NCI-H187 treated with DMSO at 0.1 percent for 48 hours (cell line): ENCODE measurements around the gene ABHD4.
"Not testable (repeated sequence)": the region's sequence is repeated elsewhere in the genome, so short reads cannot be mapped to it uniquely, and the experiment has no call there.

Experiments used
- DNase-seq: peaks from one replicate; lab custom pipeline; 2025; lab: John Stamatoyannopoulos, UW

The ABHD4 gene, protein sequence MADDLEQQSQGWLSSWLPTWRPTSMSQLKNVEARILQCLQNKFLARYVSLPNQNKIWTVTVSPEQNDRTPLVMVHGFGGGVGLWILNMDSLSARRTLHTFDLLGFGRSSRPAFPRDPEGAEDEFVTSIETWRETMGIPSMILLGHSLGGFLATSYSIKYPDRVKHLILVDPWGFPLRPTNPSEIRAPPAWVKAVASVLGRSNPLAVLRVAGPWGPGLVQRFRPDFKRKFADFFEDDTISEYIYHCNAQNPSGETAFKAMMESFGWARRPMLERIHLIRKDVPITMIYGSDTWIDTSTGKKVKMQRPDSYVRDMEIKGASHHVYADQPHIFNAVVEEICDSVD

DNA sequence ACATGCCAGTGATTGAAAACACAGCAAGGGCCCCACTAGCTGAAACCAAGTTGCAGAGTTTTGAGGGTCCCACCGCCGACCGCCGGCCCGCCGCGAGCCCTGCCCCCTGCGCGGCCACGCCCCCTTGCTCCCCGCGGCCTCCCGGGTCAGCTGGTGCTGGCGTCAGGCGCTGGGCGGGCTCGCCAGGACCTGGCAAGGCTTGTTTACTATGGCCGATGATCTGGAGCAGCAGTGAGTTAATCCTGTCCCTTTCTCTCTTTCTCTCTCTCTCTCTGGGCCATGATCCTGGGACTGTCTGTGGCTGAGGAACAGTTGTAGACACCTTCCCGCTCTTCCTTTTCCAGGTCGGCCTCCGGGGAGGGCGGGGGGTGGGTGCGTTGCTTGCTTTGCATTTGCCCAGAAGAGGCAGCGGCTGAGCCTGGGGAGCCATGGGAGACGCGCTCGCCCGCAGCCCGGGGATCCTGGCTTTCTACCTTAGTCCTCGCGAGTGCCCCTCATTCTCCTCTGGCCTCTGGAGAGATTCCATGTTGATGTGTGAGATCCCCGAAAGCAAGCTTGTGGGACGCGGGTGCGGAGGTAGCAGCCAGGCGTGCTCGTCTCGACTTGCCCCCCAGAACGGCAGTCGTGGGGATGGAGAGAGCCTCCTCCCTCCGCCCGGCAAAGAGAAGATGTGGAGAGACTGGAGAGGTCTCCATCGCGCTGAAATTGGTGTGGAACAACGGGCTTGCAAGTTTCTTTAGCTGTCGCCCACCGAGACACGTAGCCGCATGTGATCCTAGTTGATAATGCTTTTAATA is at the start of gene ABHD4:
TSS of gene ABHD4 (plus strand) at position 202 of the 797 bp plus-strand sequence. CDS start at position 209, 7 bp downstream.
- no peak for DNase-seq

DNA sequence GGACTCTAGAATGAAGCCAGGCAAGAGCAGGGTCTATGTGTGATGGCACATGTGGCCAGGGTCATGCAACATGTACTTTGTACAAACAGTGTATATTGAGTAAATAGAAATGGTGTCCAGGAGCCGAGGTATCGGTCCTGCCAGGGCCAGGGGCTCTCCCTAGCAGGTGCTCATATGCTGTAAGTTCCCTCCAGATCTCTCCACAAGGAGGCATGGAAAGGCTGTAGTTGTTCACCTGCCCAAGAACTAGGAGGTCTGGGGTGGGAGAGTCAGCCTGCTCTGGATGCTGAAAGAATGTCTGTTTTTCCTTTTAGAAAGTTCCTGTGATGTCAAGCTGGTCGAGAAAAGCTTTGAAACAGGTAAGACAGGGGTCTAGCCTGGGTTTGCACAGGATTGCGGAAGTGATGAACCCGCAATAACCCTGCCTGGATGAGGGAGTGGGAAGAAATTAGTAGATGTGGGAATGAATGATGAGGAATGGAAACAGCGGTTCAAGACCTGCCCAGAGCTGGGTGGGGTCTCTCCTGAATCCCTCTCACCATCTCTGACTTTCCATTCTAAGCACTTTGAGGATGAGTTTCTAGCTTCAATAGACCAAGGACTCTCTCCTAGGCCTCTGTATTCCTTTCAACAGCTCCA is 48.7 kb upstream of the ABHD4 start:
- DNase-seq, result no peak

- DNase-seq, result no peak
Measured at GRCh38 chr14:22549981-22550673, 48.0 kb upstream of the ABHD4 start.

- no peak for DNase-seq
Measured at GRCh38 chr14:22551605-22551997, 46.5 kb upstream of the ABHD4 start.

DNA sequence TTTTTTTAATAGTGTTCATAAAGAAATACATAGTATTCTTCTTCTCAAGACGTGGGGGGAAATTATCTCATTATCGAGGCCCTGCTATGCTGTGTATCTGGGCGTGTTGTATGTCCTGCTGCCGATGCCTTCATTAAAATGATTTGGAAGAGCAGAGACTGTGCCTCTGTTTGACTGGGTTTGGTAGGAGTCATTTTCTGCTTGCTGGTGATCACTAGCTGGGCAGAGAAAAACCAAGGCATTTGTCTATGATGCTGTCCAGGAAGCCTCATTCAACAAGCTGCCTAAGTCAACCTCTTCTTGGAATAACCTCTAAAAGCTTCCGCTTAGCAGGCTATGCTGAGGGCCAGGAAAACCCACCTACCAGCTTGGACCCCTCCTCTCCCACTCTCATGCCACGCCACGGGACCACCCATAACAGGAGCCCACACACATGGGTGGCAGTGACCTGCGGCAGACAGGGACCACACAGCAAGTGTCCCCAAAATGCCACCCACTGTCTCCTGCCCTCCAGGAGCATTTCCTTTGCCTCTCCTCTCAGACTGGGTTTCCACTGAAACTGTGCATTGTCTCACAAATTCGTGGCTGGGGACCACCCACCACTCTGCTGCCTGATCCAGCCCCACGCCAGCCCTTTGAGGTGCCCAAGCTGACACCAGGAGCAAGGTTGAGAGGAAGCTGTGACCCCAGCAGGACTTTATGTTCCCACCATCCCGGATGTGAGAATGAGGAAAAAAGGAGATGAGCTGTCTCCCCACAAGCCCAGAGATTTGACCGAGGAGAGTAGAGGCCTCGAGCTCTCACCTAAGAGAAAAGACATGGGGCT is 45.9 kb upstream of the ABHD4 start:
- no peak for DNase-seq

- no peak for DNase-seq
Measured at GRCh38 chr14:22552827-22553076, 45.3 kb upstream of the ABHD4 start.

- DNase-seq, result no peak
Measured at GRCh38 chr14:22553445-22553844, 44.7 kb upstream of the ABHD4 start.

GRCh38 chr14:22553861-22554497 is 44.1 kb upstream of the ABHD4 start:
- not testable (repeated sequence) for DNase-seq

GRCh38 chr14:22554498-22555383 is 43.4 kb upstream of the ABHD4 start:
- DNase-seq, result no peak

DNA sequence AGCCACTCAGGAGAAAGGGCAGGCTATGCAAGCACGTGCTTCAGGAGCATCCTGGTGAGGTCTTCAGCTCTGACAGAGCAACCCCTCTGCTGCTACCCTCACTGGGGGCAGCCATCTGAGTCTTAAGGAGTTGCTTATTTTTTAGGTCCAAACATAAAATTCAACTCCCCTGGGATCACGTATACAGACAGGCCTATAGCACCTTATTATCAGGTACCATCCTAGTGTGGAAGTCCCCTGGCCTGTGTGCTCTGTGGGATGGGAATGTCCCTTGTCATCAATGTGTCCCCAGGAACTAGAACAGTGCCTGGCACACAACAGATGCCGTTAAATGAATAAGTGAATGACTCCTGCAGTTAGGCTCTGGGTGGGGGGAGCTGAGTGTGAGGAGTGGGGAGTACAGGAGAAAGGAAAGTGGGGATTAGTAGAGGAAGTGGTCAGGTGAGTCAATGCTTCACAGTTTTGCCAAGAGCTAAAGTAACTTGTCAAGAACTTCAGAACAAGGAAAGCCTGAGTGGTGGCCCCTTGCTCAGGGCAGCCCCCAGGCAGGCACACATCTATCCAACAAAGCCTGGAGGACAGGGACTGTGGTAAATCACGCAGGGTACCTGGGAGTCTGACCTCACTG is 42.6 kb upstream of the ABHD4 start:
- no peak for DNase-seq

DNA sequence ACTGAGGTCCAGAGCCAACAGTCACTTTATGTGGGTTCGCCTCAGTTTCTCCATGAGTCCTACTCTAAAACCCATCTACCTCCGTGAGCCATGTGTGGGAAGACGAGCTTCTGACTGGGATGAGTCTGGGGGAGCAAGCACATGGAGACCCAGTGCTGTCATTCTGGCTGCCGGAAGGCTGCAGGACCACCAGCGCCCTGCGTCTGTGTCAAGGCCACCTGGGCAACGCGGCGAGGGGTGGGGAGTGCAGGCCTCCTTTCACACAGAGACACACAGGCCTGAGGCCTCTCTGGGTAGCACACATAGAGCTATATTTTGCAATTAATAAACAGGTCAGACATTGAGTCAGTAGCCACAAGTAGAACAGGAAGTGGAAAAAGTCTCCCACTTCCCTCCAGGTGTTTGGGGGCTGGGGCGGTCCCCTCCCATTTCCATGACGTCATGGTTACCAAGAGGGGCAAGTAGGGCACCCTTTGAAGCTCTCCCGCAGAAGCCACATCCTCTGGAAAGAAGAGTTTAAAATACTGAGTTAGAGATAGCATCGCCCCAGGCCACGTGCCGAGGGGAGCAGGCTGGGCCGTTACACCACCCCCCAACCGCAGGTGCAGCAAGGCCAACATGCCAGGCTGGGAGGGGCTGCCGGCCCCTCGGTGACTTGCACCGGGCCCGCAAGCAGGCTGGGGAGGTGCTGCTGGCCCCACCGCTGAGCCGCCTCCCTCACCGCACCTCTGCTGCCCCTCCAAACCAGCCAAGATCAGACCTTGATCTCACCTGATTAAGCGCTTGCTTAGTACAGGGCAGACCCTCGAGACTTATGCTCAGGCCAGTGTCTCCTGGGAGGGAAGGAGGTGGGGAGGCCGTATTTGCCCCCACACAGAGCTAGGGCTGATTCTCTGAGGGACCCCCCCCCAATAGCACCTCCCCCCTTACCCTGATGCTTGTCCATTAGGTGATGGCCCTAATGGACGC is 41.8 kb upstream of the ABHD4 start:
- DNase-seq, result no peak

DNA sequence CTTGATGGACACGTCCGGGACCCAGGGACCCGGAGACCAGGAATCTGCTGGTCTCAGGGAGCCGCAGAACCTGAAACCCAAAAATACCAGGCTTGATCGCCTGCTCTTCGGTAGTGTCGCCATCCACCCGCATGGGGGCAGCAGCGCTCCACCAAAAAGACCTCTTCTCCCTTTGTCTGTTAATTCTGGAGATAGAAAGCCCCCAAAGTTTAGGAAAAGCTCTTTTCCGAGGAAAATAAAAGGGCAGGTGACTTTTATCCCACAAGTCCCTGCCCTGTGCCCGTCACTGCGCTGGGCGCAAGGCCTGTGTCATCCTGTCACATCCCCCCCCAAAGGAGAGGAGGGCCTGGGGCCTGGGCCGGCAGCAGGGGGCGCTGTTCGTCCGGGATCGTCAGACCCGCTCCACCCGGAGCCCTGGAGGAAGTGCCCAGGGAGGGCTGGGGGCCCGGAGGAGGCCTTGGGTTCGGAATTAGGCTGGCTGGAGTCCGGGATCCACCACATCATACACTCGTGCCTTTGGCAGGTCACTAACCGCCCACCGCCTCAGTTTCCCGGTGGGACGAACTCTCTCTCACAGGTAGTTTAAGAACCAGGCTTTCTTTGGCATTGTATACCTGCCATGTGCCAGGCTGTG is 41.0 kb upstream of the ABHD4 start:
- no peak for DNase-seq

GRCh38 chr14:22557846-22558220 is 40.3 kb upstream of the ABHD4 start:
- no peak for DNase-seq

DNA sequence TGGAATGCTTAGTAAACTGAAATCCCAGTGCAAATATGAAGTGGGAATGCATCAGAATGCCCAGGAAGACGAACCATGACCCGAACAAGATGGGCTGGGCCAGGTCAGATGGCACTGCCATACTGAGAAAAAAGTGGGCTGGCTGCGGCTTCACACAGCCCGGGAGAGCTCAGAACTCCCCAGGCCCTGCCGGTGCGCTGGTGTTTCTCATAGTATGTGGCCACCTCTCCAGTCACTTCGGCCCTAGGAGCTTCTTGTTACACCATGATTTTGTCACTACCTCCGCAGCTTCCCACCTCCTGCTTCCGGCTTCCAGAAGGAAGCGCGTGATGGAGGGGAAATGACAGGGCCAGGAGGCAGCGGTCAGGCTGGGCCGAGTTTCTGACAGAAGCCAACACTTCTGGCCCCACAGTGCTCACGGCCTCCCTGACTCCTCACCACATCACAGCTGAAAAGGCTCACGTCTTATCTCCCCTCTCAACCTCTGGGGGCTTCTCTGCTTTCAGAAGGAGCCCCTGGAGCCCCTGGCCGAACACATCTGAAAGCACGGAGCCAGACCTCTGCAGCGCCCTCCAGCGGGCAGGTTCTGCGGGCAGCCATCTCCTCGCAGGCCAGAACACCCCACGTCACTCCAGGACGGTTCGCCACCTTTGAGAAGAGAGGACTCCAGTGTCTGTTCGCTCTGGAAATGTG is 39.7 kb upstream of the ABHD4 start:
- no peak for DNase-seq

- DNase-seq, result no peak
Measured at GRCh38 chr14:22559041-22559440, 39.1 kb upstream of the ABHD4 start.

DNA sequence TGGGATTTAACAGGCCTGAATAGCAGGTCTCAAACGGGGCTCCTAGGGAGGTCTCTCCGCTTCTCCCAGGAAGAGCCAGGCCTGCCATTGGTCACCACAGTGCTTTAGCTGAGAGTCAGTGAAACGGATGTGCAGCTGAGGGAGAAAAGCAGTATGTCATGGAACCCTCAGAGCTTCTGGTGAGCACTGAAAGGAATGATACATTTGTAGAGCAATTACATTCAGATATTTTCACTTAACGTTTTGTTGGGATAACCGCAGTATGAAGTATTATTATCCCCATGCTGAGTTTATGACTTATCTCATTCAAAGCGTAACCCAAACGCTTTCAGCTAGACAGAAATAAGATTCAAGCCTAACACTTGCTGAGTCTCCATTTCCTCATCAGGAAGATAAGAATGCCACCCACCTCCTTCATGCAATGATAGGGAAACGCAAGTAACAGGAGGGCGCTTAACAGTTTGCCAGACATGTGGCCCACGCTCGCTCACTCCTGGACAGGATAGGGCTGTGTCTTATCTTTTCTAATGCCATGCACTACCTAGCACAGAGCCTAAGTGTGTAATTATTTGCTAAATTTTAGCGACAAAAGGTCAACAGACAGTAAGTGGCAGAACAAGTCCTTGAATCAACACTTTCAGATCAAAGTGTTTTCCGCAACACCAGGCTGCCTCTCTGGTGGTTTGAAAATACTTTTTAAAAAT is 37.3 kb upstream of the ABHD4 start:
- DNase-seq, result no peak

- DNase-seq, result no peak
Measured at GRCh38 chr14:22561366-22561660, 36.8 kb upstream of the ABHD4 start.
